DND-41 (cell line): ENCODE results near the gene TMSB10.
"Not testable (repeated sequence)": the region's sequence is repeated elsewhere in the genome, so short reads cannot be mapped to it uniquely, and the experiment has no call there.

Source experiments
- CTCF ChIP-seq: IDR thresholded peaks from 2 replicates; pipeline ENCODE4 v1.5.1; 2012; ENCODE audit warnings: borderline replicate concordance, low read length, moderate library complexity, mild to moderate bottlenecking; ENCODE audit not compliant: poor library complexity, severe bottlenecking; ENCODE audit errors: extremely low read depth
- EZH2 ChIP-seq: IDR thresholded peaks from 3 replicates; pipeline ENCODE4 v1.6.1; 2012; ENCODE audit warnings: borderline replicate concordance, low read depth, mild to moderate bottlenecking, moderate library complexity, low read length, inconsistent platforms; ENCODE audit not compliant: severe bottlenecking

- not testable (repeated sequence) for TF ChIP-seq CTCF, EZH2
Measured at GRCh38 chr2:84915675-84916074, 10.2 kb downstream of the TMSB10 start.
